Stomach (tissue), 4 donors: ENCODE measurements around the gene TRAK1.

Experiments
- CTCF ChIP-seq, 7 experiments: fragments of 450-650 bp in 4 of 7; fragments of 200-600 bp in 3 of 7; sonication (generic) in 3 of 7; IDR thresholded peaks; one replicate each; pipeline ENCODE4 v1.5.1; 2016 to 2019; ENCODE audit warnings: antibody characterized with exemption in 7 of 7, control low read depth in 2 of 7, mild to moderate bottlenecking in 1 of 7
- EP300 ChIP-seq: sonication (generic); formaldehyde crosslinking; IDR thresholded peaks from one replicate; pipeline ENCODE4 v1.6.1; 2017; ENCODE audit warnings: antibody characterized with exemption
- POLR2A ChIP-seq, 4 donors: fragments of 450-650 bp; IDR thresholded peaks; one replicate each; pipeline ENCODE4 v1.6.1; 2016; ENCODE audit warnings: antibody characterized with exemption in 4 of 4, control low read depth in 2 of 4, mild to moderate bottlenecking in 1 of 4, moderate library complexity in 1 of 4
- POLR2AphosphoS5 ChIP-seq, 3 donors: sonication (generic); formaldehyde crosslinking; IDR thresholded peaks; one replicate each; pipeline ENCODE4 v1.6.1; 2016; ENCODE audit warnings: antibody characterized with exemption in 3 of 3

GRCh38 chr3:42271786-42272185 lies 180.6 kb downstream of the TRAK1 start:
- TF ChIP-seq CTCF (IDR thresholded peaks at IDR 0.05) (no peak), POLR2AphosphoS5 (IDR thresholded peaks at IDR 0.05) (no peak), POLR2A (IDR thresholded peaks at IDR 0.05) (no peak), EP300 (no peak)
